HepG2 (cell line): ENCODE data around the gene CFAP43. TPM values are rescaled to one million over a fixed set of nuclear protein-coding genes. Genes with fewer than 3 reads are reported as not detected.

ENCODE experiments used
- CHD4 ChIP-seq: fragments of 200-600 bp; sonication (generic); IDR thresholded peaks from 2 replicates; pipeline ENCODE4 v1.7.0; 2017; ENCODE audit warnings: mild to moderate bottlenecking, low read length, borderline replicate concordance
- MATR3 ChIP-seq: sonication (generic); formaldehyde crosslinking; IDR thresholded peaks from 2 replicates; pipeline ENCODE4 v1.4.0; 2020; ENCODE audit warnings: missing genetic modification reagents
- MEF2D ChIP-seq: sonication (generic); formaldehyde crosslinking; IDR thresholded peaks from 2 replicates; pipeline ENCODE4 v1.5.1; 2020; ENCODE audit warnings: mild to moderate bottlenecking, missing genetic modification reagents
- MIER3 ChIP-seq: IDR thresholded peaks from 2 replicates; pipeline ENCODE4 v1.6.1; 2016; ENCODE audit warnings: missing compliant biosample characterization, borderline replicate concordance
- MIXL1 ChIP-seq: IDR thresholded peaks from 2 replicates; pipeline ENCODE4 v1.6.1; 2016
- RAD51 ChIP-seq: fragments of 450-650 bp; IDR thresholded peaks from 2 replicates; pipeline ENCODE4 v1.6.1; 2016; ENCODE audit warnings: borderline replicate concordance
- RCOR2 ChIP-seq: IDR thresholded peaks from 2 replicates; pipeline ENCODE4 v1.6.1; 2016; ENCODE audit warnings: missing biosample characterization, missing genetic modification reagents
- SNRNP70 ChIP-seq: fragments of 200-400 bp; formaldehyde crosslinking; IDR thresholded peaks from 2 replicates; pipeline ENCODE4 v1.6.1; 2017; ENCODE audit warnings: mild to moderate bottlenecking, low read depth, low read length, moderate library complexity
- TCF7L2 ChIP-seq: IDR thresholded peaks from 2 replicates; pipeline ENCODE4 v1.6.1; 2011; ENCODE audit warnings: mild to moderate bottlenecking, low read depth, low read length, moderate library complexity
- ZKSCAN5 ChIP-seq: sonication (generic); formaldehyde crosslinking; IDR thresholded peaks from 2 replicates; pipeline ENCODE4 v1.5.1; 2020; ENCODE audit warnings: mild to moderate bottlenecking, missing genetic modification reagents
- ZNF136 ChIP-seq: sonication (generic); formaldehyde crosslinking; IDR thresholded peaks from 2 replicates; pipeline ENCODE4 v1.8.1; 2022; ENCODE audit warnings: low read depth, mild to moderate bottlenecking, moderate library complexity, missing genetic modification reagents
- ZNF580 ChIP-seq: IDR thresholded peaks from 2 replicates; pipeline ENCODE4 v1.6.1; 2016; ENCODE audit warnings: low read depth, borderline replicate concordance
- polyA plus RNA-seq, 8 experiments: library from polyadenylated mRNA; depleted of rRNA in 3 of 8; stranded (reverse) in 7 of 8; unstranded in 1 of 8; fragments of >200 nt; fragmentation: Illumina TruSeq in 4 of 8; extraction: Trizol in 4 of 8; gene quantifications; 2 replicates each; pipeline versions ENCODE4 v1.2.1 to v1.2.3, GENCODE V29; 2011 to 2016; ENCODE audit warnings: low read depth in 4 of 8, missing spikeins in 1 of 8, mixed read lengths in 1 of 8; ENCODE audit not compliant: insufficient read depth in 1 of 8
- total RNA-seq, 5 experiments: library from RNA; depleted of rRNA; stranded (reverse); fragments of >200 nt; fragmentation: Illumina TruSeq; extraction: Trizol; gene quantifications; 2 replicates each; pipeline ENCODE4 v1.2.3, GENCODE V29; 2016; ENCODE audit warnings: low read depth in 1 of 5
- TF ChIP-seq, protein P1 (sequence below): sonication (generic); formaldehyde crosslinking; IDR thresholded peaks from 2 replicates; pipeline ENCODE4 v1.8.0; 2022; ENCODE audit warnings: mild to moderate bottlenecking, missing genetic modification reagents
- TF ChIP-seq, protein P2 (sequence below), 2 experiments: sonication (generic) in 1 of 2; formaldehyde crosslinking in 1 of 2; IDR thresholded peaks; 2 replicates each; pipeline versions ENCODE4 v1.6.1 to v1.9.0; 2014 to 2022; ENCODE audit warnings: antibody characterized with exemption in 1 of 2, borderline replicate concordance in 1 of 2, inconsistent platforms in 1 of 2, low read depth in 1 of 2, missing genetic modification reagents in 1 of 2
- TF ChIP-seq, protein P3 (sequence below), 2 experiments: IDR thresholded peaks; 2 replicates each; pipeline ENCODE4 v1.6.1; 2011 to 2012; ENCODE audit warnings: low read length in 2 of 2, borderline replicate concordance in 1 of 2, low read depth in 1 of 2, mild to moderate bottlenecking in 1 of 2, moderate library complexity in 1 of 2

CFAP43 gene
- total and polyA plus RNA-seq, 2 of the 13 experiments (the other 11 are each of a cell fraction or from before 2014, with no cell fraction given), result 0.24 to 0.38 TPM

DNA sequence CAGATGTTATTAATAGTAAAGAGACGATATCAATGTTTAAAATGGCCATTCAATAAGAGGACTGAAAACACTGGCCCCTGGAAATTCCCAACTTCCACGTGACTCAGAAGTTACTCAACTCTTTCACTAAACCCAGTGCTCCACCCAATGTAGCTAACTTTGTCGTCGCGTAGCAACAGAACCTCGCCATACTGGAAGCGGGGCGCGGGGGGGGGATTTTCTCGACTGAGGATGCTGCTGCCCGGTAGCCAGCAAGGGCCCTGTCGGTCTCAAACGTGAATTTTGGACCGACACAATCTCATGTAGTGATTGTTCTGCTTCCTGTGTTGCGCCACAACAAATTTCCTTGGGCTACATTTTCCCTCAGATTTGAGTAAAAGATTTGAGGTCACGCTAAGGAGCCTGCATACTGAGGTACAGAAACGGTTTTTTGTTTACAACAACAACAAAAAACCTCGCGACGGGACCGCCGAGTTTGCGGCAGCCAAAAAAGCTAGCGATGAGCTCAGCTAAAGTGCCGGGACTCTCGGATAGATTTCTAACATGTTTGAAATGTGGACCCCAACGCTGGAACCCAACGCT lies 111.2 kb downstream of the CFAP43 start (continued):
- TF ChIP-seq, protein P1, sequence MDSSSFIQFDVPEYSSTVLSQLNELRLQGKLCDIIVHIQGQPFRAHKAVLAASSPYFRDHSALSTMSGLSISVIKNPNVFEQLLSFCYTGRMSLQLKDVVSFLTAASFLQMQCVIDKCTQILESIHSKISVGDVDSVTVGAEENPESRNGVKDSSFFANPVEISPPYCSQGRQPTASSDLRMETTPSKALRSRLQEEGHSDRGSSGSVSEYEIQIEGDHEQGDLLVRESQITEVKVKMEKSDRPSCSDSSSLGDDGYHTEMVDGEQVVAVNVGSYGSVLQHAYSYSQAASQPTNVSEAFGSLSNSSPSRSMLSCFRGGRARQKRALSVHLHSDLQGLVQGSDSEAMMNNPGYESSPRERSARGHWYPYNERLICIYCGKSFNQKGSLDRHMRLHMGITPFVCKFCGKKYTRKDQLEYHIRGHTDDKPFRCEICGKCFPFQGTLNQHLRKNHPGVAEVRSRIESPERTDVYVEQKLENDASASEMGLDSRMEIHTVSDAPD (CRISPR knock-in tag), result no peak
- TF ChIP-seq SNRNP70, result no peak
- TF ChIP-seq CHD4, result no peak
- TF ChIP-seq, protein P2, sequence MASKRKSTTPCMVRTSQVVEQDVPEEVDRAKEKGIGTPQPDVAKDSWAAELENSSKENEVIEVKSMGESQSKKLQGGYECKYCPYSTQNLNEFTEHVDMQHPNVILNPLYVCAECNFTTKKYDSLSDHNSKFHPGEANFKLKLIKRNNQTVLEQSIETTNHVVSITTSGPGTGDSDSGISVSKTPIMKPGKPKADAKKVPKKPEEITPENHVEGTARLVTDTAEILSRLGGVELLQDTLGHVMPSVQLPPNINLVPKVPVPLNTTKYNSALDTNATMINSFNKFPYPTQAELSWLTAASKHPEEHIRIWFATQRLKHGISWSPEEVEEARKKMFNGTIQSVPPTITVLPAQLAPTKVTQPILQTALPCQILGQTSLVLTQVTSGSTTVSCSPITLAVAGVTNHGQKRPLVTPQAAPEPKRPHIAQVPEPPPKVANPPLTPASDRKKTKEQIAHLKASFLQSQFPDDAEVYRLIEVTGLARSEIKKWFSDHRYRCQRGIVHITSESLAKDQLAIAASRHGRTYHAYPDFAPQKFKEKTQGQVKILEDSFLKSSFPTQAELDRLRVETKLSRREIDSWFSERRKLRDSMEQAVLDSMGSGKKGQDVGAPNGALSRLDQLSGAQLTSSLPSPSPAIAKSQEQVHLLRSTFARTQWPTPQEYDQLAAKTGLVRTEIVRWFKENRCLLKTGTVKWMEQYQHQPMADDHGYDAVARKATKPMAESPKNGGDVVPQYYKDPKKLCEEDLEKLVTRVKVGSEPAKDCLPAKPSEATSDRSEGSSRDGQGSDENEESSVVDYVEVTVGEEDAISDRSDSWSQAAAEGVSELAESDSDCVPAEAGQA (IDR thresholded peaks at IDR 0.05; ENCODE audit: low read depth), result no peak
- TF ChIP-seq, protein P2 (CRISPR knock-in tag; IDR thresholded peaks at IDR 0.05; ENCODE audit: borderline replicate concordance), result no peak
- TF ChIP-seq ZNF580 (CRISPR knock-in tag), result peak; percentile 49; the same call in 1 of the 2 replicates
- TF ChIP-seq RAD51, result no peak
- no peak for TF ChIP-seq ZKSCAN5 (CRISPR knock-in tag)
- no peak for TF ChIP-seq TCF7L2
- TF ChIP-seq MATR3, result no peak
- TF ChIP-seq, protein P3, sequence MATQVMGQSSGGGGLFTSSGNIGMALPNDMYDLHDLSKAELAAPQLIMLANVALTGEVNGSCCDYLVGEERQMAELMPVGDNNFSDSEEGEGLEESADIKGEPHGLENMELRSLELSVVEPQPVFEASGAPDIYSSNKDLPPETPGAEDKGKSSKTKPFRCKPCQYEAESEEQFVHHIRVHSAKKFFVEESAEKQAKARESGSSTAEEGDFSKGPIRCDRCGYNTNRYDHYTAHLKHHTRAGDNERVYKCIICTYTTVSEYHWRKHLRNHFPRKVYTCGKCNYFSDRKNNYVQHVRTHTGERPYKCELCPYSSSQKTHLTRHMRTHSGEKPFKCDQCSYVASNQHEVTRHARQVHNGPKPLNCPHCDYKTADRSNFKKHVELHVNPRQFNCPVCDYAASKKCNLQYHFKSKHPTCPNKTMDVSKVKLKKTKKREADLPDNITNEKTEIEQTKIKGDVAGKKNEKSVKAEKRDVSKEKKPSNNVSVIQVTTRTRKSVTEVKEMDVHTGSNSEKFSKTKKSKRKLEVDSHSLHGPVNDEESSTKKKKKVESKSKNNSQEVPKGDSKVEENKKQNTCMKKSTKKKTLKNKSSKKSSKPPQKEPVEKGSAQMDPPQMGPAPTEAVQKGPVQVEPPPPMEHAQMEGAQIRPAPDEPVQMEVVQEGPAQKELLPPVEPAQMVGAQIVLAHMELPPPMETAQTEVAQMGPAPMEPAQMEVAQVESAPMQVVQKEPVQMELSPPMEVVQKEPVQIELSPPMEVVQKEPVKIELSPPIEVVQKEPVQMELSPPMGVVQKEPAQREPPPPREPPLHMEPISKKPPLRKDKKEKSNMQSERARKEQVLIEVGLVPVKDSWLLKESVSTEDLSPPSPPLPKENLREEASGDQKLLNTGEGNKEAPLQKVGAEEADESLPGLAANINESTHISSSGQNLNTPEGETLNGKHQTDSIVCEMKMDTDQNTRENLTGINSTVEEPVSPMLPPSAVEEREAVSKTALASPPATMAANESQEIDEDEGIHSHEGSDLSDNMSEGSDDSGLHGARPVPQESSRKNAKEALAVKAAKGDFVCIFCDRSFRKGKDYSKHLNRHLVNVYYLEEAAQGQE (IDR thresholded peaks at IDR 0.05; ENCODE audit: borderline replicate concordance in 1 of 2, low read depth in 1 of 2, low read length in 2 of 2), result peak in 1 of 2 experiments; percentile 15; a peak in 1 of 4 replicates
- 0 out of 2 replicates have a peak, but pooled peaks have one; percentile 53 for TF ChIP-seq MEF2D
- no peak for TF ChIP-seq MIER3 (CRISPR knock-in tag)
- no peak for TF ChIP-seq RCOR2 (CRISPR knock-in tag)
- TF ChIP-seq MIXL1 (CRISPR knock-in tag), result no peak
- TF ChIP-seq ZNF136 (CRISPR knock-in tag), result no peak
